Measurements from ENCODE around the gene MRPS34. TPM values are rescaled to one million over a fixed set of nuclear protein-coding genes. Genes with fewer than 3 reads are reported as not detected.

Gene MRPS34
- total RNA-seq, 1 donor from 2014 or later: 70.9 TPM

- DNase-seq (ENCODE audit: extremely low spot score, unreplicated experiment): no peak
- TF ChIP-seq CTCF (IDR thresholded peaks at IDR 0.05): no peak
- Mint-ChIP-seq H3K4me1 (ENCODE audit: unreplicated experiment) (no peaks in the 10 kb centered on the region), H3K9me3 (ENCODE audit: unreplicated experiment) (no peaks in the 10 kb centered on the region), H3K36me3 (ENCODE audit: unreplicated experiment) (peaks cover 18% of the 10 kb centered on the region), H3K27me3 (ENCODE audit: unreplicated experiment) (no peaks in the 10 kb centered on the region), H3K27ac (ENCODE audit: unreplicated experiment) (no peak overlapping the region), H3K4me3 (ENCODE audit: unreplicated experiment) (no peak overlapping the region)
Measured at GRCh38 chr16:1732071-1732470, 40.9 kb downstream of the MRPS34 start.

- H3K9me3 Mint-ChIP-seq (ENCODE audit: unreplicated experiment): no peaks in the 10 kb centered on the region
- DNase-seq (ENCODE audit: extremely low spot score, unreplicated experiment): no peak
- H3K27ac Mint-ChIP-seq (ENCODE audit: unreplicated experiment): no peak overlapping the region
- H3K27me3 Mint-ChIP-seq (ENCODE audit: unreplicated experiment): no peaks in the 10 kb centered on the region
- no peaks in the 10 kb centered on the region for H3K4me1 Mint-ChIP-seq (ENCODE audit: unreplicated experiment)
- H3K4me3 Mint-ChIP-seq (ENCODE audit: unreplicated experiment): no peak overlapping the region
- peaks cover 22% of the 10 kb centered on the region for H3K36me3 Mint-ChIP-seq (ENCODE audit: unreplicated experiment)
- TF ChIP-seq CTCF (IDR thresholded peaks at IDR 0.05): no peak
Measured at GRCh38 chr16:1731603-1732002, 41.3 kb downstream of the MRPS34 start.

- Mint-ChIP-seq H3K4me3 (ENCODE audit: unreplicated experiment) (no peak overlapping the region), H3K27me3 (ENCODE audit: unreplicated experiment) (no peaks in the 10 kb centered on the region), H3K4me1 (ENCODE audit: unreplicated experiment) (peaks cover 2% of the 10 kb centered on the region), H3K9me3 (ENCODE audit: unreplicated experiment) (no peaks in the 10 kb centered on the region), H3K27ac (ENCODE audit: unreplicated experiment) (no peak overlapping the region), H3K36me3 (ENCODE audit: unreplicated experiment) (peaks cover 25% of the 10 kb centered on the region)
- DNase-seq (ENCODE audit: extremely low spot score, unreplicated experiment): no peak
- TF ChIP-seq CTCF (IDR thresholded peaks at IDR 0.05): no peak
Measured at GRCh38 chr16:1731073-1731472, 41.9 kb downstream of the MRPS34 start.

- Mint-ChIP-seq H3K4me1 (ENCODE audit: unreplicated experiment) (peaks cover 3% of the 10 kb centered on the region), H3K27me3 (ENCODE audit: unreplicated experiment) (no peaks in the 10 kb centered on the region), H3K27ac (ENCODE audit: unreplicated experiment) (no peak overlapping the region), H3K4me3 (ENCODE audit: unreplicated experiment) (no peak overlapping the region), H3K9me3 (ENCODE audit: unreplicated experiment) (no peaks in the 10 kb centered on the region), H3K36me3 (ENCODE audit: unreplicated experiment) (peaks cover 25% of the 10 kb centered on the region)
- no peak for DNase-seq (ENCODE audit: extremely low spot score, unreplicated experiment)
- TF ChIP-seq CTCF (IDR thresholded peaks at IDR 0.05): no peak
Measured at GRCh38 chr16:1729445-1729844, 43.5 kb downstream of the MRPS34 start.

GRCh38 chr16:1729026-1729425 is 43.9 kb downstream of the MRPS34 start:
- Mint-ChIP-seq H3K4me3 (ENCODE audit: unreplicated experiment) (no peak overlapping the region), H3K27ac (ENCODE audit: unreplicated experiment) (no peak overlapping the region), H3K36me3 (ENCODE audit: unreplicated experiment) (peaks cover 25% of the 10 kb centered on the region), H3K9me3 (ENCODE audit: unreplicated experiment) (no peaks in the 10 kb centered on the region), H3K4me1 (ENCODE audit: unreplicated experiment) (peaks cover 3% of the 10 kb centered on the region), H3K27me3 (ENCODE audit: unreplicated experiment) (no peaks in the 10 kb centered on the region)
- no peak for TF ChIP-seq CTCF (IDR thresholded peaks at IDR 0.05)
- DNase-seq (ENCODE audit: extremely low spot score, unreplicated experiment): no peak
